Muscle of leg (tissue), 16 donors: Measurements from ENCODE around the gene GNAS-AS1. TPM values are rescaled to one million over a fixed set of nuclear protein-coding genes. Genes with fewer than 3 reads are reported as not detected.
A peak's percentile ranks its signal among the peaks of the same experiment; 100 is the strongest.

ENCODE experiments used
- DNase-seq: peaks from one replicate; pipeline ENCODE4 v3.0.0; 2013
- H3K27ac ChIP-seq: one replicate; pipeline ENCODE4 v1.5.1; 2013; ENCODE audit warnings: mild to moderate bottlenecking, low read length, control low read depth
- H3K27me3 ChIP-seq: one replicate; pipeline ENCODE4 v1.6.1; 2013; ENCODE audit warnings: low read length; ENCODE audit not compliant: control insufficient read depth, insufficient read depth
- H3K36me3 ChIP-seq: one replicate; pipeline ENCODE4 v1.6.1; 2013; ENCODE audit warnings: low read length; ENCODE audit not compliant: control insufficient read depth, insufficient read depth
- H3K4me1 ChIP-seq: one replicate; pipeline ENCODE4 v1.6.1; 2013; ENCODE audit warnings: low read length; ENCODE audit not compliant: control insufficient read depth, insufficient read depth
- H3K4me3 ChIP-seq: one replicate; pipeline ENCODE4 v1.5.1; 2013; ENCODE audit warnings: low read length, control low read depth
- H3K9me3 ChIP-seq: replicated peaks from 2 replicates; pipeline ENCODE4 v1.6.1; 2013; ENCODE audit warnings: low read depth, low read length; ENCODE audit not compliant: control insufficient read depth
- WGBS: methylation state at CpG from one replicate; pipeline ENCODE4 v1.1.5; 2013; ENCODE audit warnings: missing lambda C conversion rate; ENCODE audit not compliant: insufficient coverage; 5-methylcytosine and 5-hydroxymethylcytosine counted together
- long read RNA-seq, 11 donors: transcript quantifications; one replicate each; lab custom pipeline, GENCODE V29; 2026
- polyA plus RNA-seq, 8 donors: library from polyadenylated mRNA; unstranded; fragments of 120-200 nt; gene quantifications; one replicate each; pipeline versions ENCODE4 v1.2.1 to v1.2.3, GENCODE V29; 2013; ENCODE audit warnings: inconsistent platforms in 1 of 8, low replicate concordance in 1 of 8; ENCODE audit not compliant: insufficient read length in 8 of 8, insufficient read depth in 1 of 8
- total RNA-seq: library from RNA; stranded (reverse); fragments of 120-200 nt; gene quantifications from one replicate; pipeline ENCODE4 v1.2.4, GENCODE V29; 2013

Gene GNAS-AS1
- total RNA-seq (2.4 TPM), polyA plus RNA-seq (1 to 10 TPM; 1.8 to 5.3 (median 2.5) TPM)
- long read RNA-seq, donor 1, partial matches to known transcripts, result 1,902 of 2,154 reads
- long read RNA-seq, donor 1, other reads (novel, unspliced or antisense), result 252 of 2,154 reads
- long read RNA-seq, donor 2, result 0 reads
- long read RNA-seq, donor 3, result 0 reads
- long read RNA-seq, donor 4, result 0 reads
- long read RNA-seq, donor 5, partial matches to known transcripts, result 6,275 of 6,823 reads
- long read RNA-seq, donor 5, other reads (novel, unspliced or antisense), result 548 of 6,823 reads
- long read RNA-seq, donor 6, result 0 reads
- long read RNA-seq, donor 7, partial matches to known transcripts, result 4,026 of 4,342 reads
- long read RNA-seq, donor 7, other reads (novel, unspliced or antisense), result 316 of 4,342 reads
- long read RNA-seq, donor 8, result 0 reads
- long read RNA-seq, donor 9, result 0 reads
- long read RNA-seq, donor 10, result 0 reads
- long read RNA-seq, donor 11, result 0 reads

- Histone ChIP-seq H3K36me3 (peaks cover 26% of the 10 kb centered on the region), H3K27ac (peak within 1 kb of the TSS; percentile 53), H3K4me1 (peaks cover 37% of the 10 kb centered on the region), H3K9me3 (peaks cover 3% of the 10 kb centered on the region), H3K4me3 (peak within 1 kb of the TSS; percentile 76), H3K27me3 (peaks cover 53% of the 10 kb centered on the region)
- peak; percentile 93 for DNase-seq
- WGBS, result 45% methylated on average over 25 of the region's 25 CpGs
These were observed at the start of gene GNAS-AS1 for GRCh38 chr20:58850693-58851174. GNAS-AS1 (minus strand) TSS chr20:58850902.

GRCh38 chr20:58900397-58900796 is 49.7 kb upstream of the GNAS-AS1 start:
- Histone ChIP-seq H3K36me3 (peaks cover 70% of the 10 kb centered on the region), H3K4me1 (peaks cover 42% of the 10 kb centered on the region), H3K27ac (peak overlapping the region; percentile 8), H3K27me3 (no peaks in the 10 kb centered on the region), H3K4me3 (no peak overlapping the region), H3K9me3 (no peaks in the 10 kb centered on the region)
- no peak for DNase-seq
- no CpG with 5 or more reads among the region's 7 CpGs for WGBS

GRCh38 chr20:58899512-58899911 is 48.8 kb upstream of the GNAS-AS1 start:
- Histone ChIP-seq H3K36me3 (peaks cover 66% of the 10 kb centered on the region), H3K9me3 (no peaks in the 10 kb centered on the region), H3K4me3 (no peak overlapping the region), H3K4me1 (peaks cover 45% of the 10 kb centered on the region), H3K27me3 (no peaks in the 10 kb centered on the region), H3K27ac (no peak overlapping the region)
- 20% methylated on average over 1 of the region's 10 CpGs for WGBS
- DNase-seq, result peak; percentile 25

DNA sequence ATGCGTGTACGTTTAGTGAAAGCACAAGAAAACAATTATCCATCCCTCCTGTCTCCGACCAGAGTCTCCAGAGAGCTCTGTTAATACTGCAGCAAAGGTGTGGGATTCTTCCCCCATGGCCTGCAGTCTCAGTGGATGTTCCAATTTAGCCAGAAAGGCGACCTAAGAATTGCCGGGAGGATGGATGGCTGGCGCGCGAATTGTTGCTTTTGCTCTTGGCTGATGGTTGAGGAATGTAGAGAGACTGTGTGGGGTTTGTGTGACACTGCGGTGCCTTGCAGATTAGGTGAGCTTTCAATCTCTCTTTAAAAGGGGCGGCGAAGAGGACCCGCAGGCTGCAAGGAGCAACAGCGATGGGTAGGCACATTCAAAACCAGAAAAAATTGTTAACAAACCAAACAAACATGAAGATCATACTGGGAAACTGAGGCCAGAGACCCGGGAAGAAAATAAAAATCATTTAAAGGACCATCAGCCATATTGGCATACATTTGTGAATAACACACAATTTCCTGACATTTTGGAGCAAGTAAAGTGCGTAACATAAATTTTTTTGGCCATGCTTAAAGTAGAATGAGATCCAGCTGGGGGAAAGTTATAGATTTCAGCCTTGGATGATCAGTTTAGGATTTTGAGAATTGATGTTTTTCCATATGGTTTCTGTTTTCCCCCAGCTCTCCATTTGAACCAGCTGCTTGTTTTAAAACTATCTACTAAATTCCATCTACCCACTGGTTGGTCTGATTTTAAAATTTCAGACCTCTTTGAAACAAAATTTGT is 48.1 kb upstream of the GNAS-AS1 start:
- H3K9me3 ChIP-seq, result no peaks in the 10 kb centered on the region
- H3K27me3 ChIP-seq, result no peaks in the 10 kb centered on the region
- peaks cover 44% of the 10 kb centered on the region for H3K4me1 ChIP-seq
- peak; percentile 71 for DNase-seq
- peak overlapping the region; percentile 100 for H3K27ac ChIP-seq
- H3K4me3 ChIP-seq, result no peak overlapping the region
- H3K36me3 ChIP-seq, result peaks cover 59% of the 10 kb centered on the region
- 5% methylated on average over 9 of the region's 15 CpGs for WGBS

GRCh38 chr20:58897488-58897887 is 46.8 kb upstream of the GNAS-AS1 start:
- Histone ChIP-seq H3K4me3 (no peak overlapping the region), H3K27me3 (no peaks in the 10 kb centered on the region), H3K9me3 (no peaks in the 10 kb centered on the region), H3K27ac (peak overlapping the region; percentile 100), H3K4me1 (peaks cover 43% of the 10 kb centered on the region), H3K36me3 (peaks cover 48% of the 10 kb centered on the region)
- no CpG with 5 or more reads among the region's 4 CpGs for WGBS
- no peak for DNase-seq

DNA sequence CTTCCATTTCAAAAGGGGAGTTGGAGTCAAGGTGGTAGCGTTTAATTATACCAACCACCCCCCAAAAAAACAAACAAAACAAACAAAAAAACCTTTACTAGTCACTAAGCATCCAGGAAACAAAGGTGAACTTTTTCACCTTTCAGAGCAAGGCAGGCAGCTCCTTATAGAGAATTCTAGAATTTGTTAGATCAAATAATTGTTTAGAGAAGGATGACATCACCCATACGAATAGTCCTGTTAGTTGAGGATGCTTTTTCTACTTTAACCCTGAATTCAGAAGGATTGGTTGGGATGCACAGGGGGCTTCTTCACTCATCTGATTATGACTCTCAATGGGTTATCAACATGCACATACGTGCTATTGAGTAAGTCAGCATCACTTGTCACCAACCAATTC is 46.1 kb upstream of the GNAS-AS1 start:
- Histone ChIP-seq H3K4me3 (no peak overlapping the region), H3K4me1 (peaks cover 43% of the 10 kb centered on the region), H3K27me3 (no peaks in the 10 kb centered on the region), H3K27ac (peak overlapping the region; percentile 100), H3K9me3 (no peaks in the 10 kb centered on the region), H3K36me3 (peaks cover 43% of the 10 kb centered on the region)
- no peak for DNase-seq
- WGBS, result 63% methylated on average over 1 of the region's 3 CpGs

DNA sequence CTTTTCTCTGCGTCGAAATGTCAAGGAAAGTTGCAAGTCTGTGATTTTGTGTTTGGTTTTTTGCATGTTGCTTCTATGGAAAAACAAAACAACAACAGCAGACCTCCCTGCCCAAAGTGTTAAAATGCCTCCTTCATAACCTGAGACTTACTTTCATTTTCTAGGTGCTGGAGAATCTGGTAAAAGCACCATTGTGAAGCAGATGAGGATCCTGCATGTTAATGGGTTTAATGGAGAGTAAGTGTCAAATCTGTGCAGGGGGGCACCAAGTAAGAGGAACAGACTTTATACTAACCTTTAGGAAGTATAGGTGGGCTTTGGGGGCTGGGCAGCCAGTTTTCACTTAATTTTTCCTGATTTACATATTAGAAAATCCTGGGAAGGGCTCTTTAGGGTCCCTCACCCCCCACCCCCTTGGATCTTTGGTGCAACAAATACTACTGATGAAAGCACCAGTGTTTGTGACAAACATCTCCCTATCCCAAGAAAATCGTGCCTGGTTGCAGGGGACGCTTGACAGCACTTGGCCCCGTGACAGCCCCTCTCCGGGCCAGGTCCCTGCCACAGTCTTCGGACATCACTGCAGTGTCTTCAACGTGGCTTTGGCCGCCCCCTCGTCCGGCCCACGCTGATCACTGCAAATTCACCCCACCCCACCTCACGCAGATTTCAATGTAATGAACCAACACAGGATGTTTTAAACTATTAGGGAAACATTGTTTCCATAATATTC is 44.9 kb upstream of the GNAS-AS1 start:
- peaks cover 43% of the 10 kb centered on the region for H3K4me1 ChIP-seq
- no peak overlapping the region for H3K4me3 ChIP-seq
- H3K9me3 ChIP-seq, result no peaks in the 10 kb centered on the region
- peaks cover 38% of the 10 kb centered on the region for H3K36me3 ChIP-seq
- no peak for DNase-seq
- H3K27ac ChIP-seq, result peak overlapping the region; percentile 100
- 10% methylated on average over 5 of the region's 13 CpGs for WGBS
- no peaks in the 10 kb centered on the region for H3K27me3 ChIP-seq

DNA sequence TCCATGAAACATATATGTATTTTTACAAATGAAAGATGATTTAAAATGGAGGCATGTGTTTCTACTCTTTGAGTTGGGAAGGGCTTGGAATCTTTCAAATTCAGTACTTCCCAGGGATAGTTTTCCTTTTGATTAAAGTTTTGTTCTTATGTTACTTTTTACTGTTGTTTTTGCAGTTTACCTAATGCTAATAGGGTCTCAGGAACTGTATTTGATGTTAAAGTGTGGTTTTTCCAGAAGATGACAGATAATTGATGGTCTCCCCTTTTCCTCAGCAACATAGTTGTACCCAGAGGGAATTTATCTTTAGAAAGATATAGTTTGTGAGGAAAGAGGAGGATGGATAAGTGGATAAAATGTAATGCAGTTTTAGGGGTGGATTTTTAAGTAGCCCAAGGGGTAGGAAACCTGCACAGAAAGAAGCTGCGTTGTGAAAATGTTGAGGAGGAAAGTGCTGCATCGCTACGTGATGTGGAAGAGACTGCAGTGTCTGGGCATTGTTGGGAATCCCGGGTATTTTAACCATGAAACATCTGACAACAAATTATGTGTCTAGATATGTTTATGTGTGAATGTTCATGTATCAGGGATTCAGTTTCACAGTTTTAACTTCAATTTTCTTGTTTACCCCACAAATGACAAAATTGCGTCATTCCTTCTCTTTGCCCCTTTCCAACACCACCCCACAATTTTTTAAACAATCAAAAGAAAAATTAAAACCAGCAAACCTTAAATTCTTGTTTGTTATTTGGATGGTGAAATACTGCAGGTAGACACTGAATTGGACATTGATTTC is 44.1 kb upstream of the GNAS-AS1 start:
- no peaks in the 10 kb centered on the region for H3K27me3 ChIP-seq
- peaks cover 38% of the 10 kb centered on the region for H3K4me1 ChIP-seq
- H3K9me3 ChIP-seq, result no peaks in the 10 kb centered on the region
- H3K4me3 ChIP-seq, result peak overlapping the region; percentile 16
- DNase-seq, result no peak
- peak overlapping the region; percentile 100 for H3K27ac ChIP-seq
- peaks cover 34% of the 10 kb centered on the region for H3K36me3 ChIP-seq
- WGBS, result 0% methylated on average over 1 of the region's 5 CpGs

DNA sequence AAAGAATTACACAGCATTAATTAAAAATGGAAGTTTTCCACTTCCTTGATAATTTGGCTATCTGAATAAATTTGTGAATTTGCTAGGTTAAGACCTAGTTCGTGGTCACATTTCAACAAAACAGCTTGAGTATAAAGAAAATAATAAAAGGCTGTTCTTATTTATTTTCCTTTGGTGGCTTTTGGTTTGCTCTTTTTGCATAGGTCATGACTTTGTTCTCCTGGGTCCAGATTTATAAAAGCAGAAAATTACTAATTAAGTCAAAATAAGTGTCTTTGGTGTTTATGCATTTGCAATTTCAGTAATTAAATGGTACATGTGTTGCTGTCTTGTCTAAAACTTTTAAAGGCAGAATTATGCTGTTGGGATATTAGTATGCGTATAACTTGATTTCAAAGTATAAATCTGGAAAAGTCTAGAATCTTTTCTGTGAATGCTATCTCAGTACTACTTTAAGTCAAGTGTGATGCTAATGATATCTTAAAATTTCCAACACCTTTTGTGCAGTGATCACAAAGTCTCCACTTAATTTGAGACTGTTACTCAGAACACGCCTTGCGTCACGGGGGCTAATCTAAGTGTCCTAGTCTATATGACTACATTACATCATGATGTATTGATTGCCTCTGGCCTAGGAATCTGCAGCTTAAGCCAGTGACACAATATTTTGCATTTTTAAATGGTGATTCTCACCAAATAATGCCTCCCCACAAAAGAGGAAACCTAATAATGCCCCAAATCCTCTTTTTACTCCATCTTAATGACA is 42.8 kb upstream of the GNAS-AS1 start:
- Histone ChIP-seq H3K4me1 (peaks cover 32% of the 10 kb centered on the region), H3K27ac (peak overlapping the region; percentile 100), H3K9me3 (no peaks in the 10 kb centered on the region), H3K27me3 (no peaks in the 10 kb centered on the region), H3K4me3 (peak overlapping the region; percentile 91), H3K36me3 (peaks cover 26% of the 10 kb centered on the region)
- peak; percentile 63 for DNase-seq
- WGBS, result no CpG with 5 or more reads among the region's 5 CpGs
